Fibroblast of peridontal ligament (primary cell): ENCODE data around the gene DAGLB.
"Not testable (repeated sequence)": the region's sequence is repeated elsewhere in the genome, so short reads cannot be mapped to it uniquely, and the experiment has no call there.

Source experiments
- DNase-seq: peaks from one replicate; pipeline ENCODE4 v3.0.0-alpha.2; 2010; ENCODE audit errors: extremely low read depth

The DAGLB gene

DNA sequence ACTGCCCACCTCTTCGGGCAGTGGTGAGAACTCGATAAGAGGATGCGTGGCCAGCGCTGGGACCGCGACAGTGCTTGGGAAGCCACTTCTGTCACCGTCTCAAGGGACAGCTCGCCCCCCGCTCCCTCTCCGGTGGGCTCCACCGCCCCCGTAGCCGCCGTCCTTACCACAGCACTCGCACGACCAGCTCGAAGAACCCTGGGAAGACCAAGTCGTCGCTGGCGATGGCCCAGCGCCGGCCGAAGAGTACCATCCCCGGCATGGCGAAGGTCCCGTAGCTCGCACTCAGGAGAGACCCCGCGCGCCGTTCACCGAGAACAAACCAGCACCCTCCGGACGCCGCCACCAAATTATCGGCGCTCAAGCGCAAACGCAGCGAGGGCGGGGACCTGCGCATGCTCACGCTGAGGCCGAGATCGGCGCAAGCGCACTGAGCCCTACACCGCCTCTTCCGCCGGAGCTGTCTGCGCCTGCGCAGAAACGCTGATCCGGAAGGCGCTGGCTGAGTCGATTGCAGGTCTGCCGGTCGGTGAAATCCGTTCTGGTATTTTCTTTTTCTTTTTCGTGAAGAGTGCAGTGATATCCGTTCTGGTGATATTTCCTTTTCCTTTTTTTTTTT, at the start of gene DAGLB:
Gene DAGLB (minus strand): TSS at position 374 of the 619 bp plus-strand sequence. CDS start 112 bp downstream, at position 262.
- peak; percentile 90 for DNase-seq

GRCh38 chr7:6497637-6497905, 49.8 kb upstream of the DAGLB start:
- DNase-seq = no peak

- no peak for DNase-seq
Measured at GRCh38 chr7:6496842-6497636, 49.3 kb upstream of the DAGLB start.

GRCh38 chr7:6495597-6496262, 48.0 kb upstream of the DAGLB start:
- DNase-seq = peak; percentile 36

DNA sequence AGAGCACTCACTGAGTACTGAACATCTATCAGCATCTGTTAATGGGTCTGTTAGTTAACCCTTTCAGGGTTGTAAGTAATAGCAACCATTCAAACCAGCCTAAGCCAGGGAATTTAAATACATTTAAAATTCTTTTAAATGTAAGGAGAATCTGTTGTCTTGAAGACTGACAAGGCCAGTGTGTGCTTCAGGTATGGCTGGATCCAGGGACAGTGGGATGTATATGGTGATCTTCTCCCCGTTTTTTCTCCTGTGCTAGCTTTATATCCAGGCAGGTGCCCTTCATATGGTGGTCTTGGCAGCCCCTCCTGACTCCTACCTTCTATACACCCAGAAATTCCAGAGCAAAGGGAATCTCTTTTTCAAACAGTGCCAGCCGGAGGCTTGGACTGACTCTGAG, 46.6 kb upstream of the DAGLB start:
- no peak for DNase-seq

DNA sequence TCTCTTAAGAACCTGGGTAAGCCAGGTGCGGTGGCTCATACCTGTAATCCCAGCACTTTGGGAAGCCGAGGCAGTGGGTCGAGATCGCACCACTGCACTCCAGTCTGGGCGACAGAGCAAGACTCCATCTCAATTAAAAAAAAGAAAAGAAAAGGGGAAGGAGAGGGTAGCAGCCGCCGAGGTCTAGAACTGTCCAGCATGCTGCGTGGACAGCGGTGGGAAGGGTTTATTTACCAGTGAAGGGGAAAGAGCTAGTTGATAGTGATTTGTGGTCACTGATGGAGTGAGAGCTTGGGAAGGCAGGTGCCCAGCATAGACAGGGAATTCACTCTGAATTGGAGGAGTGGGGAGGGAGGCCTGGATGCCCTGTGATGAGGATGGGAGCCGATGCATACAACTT, 43.4 kb upstream of the DAGLB start:
- no peak for DNase-seq

- DNase-seq = no peak
Measured at GRCh38 chr7:6489612-6490011, 41.9 kb upstream of the DAGLB start.

GRCh38 chr7:6487184-6487545, 39.4 kb upstream of the DAGLB start:
- no peak for DNase-seq

GRCh38 chr7:6486438-6487183, 38.9 kb upstream of the DAGLB start:
- DNase-seq = no peak

DNA sequence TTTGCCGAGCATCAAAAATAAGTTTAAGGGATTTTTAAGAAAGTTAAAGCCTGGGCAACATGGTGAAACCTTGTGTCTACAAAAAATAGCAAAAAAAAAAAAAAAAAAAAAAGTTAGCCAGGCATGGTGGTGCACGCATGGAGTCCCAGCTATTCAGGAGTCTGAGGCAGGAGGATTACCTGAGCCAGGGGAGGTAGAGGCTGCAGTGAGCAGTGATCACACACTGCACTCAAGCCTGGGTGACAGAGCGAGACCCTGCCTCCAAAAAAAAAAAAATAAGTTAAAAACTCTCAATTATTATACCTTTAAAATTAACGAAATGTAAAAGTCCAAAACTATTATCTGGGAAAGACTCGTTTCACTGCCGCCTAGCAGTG, 35.0 kb upstream of the DAGLB start:
- no peak for DNase-seq

DNA sequence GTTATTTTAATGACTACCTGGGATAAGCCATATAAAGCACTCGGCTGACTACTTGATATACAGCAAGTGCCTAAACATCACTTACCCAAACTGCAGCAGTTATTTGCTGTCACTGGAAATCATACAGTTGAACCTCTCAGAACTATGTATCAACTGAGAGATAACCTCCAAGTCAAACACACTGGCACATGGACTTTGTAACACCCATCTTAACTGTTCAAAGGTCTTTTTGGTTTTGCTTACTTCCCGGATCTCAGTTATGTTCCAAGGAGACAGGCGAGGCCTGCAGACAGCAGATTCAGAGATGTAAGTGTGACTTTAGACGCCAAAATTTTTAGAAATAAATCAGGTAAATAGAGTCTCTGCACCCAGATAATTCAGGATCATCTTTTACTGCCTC, 34.6 kb upstream of the DAGLB start:
- DNase-seq = no peak

GRCh38 chr7:6481445-6481844, 33.7 kb upstream of the DAGLB start:
- DNase-seq = no peak

DNA sequence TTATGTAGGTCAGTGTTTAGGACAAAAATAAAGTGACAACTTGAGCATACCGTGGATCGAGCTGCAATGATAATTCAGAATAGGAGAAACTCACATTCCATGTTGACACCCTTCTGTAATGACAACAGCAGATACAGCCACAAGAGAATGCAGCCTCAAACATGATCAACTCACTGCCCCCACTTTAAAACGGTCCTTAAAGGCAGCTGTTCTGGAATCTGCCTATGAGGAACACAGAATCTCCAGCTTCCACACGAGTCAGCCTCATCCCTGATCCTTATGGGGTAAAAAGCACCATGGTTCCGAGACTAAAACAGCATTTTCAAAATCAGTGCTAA, 32.5 kb upstream of the DAGLB start:
- no peak for DNase-seq

- no peak for DNase-seq
Measured at GRCh38 chr7:6479067-6479466, 31.3 kb upstream of the DAGLB start.

DNA sequence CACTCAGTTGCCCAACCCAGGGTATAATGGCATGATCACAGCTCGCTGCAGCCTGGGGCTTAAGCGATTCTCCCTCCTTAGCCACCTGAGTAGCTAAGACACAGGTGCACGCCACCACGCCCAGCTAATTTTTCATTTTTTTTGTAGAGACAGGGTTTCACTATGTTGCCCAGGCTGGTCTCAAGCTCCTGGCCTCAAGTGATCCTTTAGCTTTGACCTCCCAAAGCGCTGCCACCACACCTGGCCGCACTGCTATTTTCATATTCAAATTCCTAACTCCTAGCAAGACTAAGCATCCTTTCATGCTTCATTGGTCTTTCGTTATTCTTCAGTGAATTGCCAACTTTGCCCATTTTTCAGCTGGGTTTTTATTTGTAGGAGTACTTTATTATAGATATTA, 30.4 kb upstream of the DAGLB start:
- DNase-seq = no peak

DNA sequence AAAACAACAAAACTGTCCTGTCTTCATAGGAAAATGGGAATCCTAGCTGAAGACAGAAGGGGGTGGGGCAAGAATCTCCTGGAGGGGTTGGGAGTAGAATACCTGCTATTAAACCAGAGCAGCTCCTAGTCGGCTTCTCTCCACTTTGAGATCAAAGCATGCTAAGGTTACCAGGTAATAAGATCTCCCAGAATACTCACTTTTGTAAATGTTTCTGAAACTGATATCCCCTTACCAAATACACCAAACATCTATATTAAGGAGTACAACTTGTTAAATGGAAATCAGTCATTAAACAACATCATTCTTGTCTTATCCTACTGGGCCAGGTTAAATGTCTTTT, 29.5 kb upstream of the DAGLB start:
- no peak for DNase-seq

GRCh38 chr7:6476596-6477317, 29.0 kb upstream of the DAGLB start:
- DNase-seq = peak; percentile 39

GRCh38 chr7:6475433-6476186, 27.9 kb upstream of the DAGLB start:
- DNase-seq = no peak

- no peak for DNase-seq
Measured at GRCh38 chr7:6465862-6466261, 18.1 kb upstream of the DAGLB start.

DNA sequence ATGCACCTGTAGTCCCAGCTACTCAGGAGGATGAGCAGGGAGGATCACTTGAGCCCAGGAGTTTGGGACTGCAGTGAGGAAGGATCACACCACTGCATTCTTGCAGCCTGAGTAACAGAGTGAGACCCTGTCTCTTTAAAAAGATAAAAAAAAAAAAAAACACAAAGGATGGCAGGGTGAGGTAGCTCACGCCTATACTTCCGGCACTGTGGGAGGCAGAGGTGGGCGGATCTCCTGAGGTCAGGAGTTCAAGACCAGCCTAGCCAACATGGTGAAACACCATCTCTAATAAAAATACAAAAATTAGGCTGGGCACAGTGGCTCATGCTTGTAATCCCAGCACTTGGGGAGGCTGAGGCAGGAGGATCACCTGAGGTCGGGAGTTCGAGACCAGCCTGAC, 15.9 kb upstream of the DAGLB start:
- DNase-seq = not testable (repeated sequence)

- DNase-seq = peak; percentile 45
Measured at GRCh38 chr7:6461946-6462550, 14.3 kb upstream of the DAGLB start.
